HG02610 (cell line): ENCODE data around the gene SIRT1.
A peak's percentile ranks its signal among the peaks of the same experiment; 100 is the strongest.
"Not testable (repeated sequence)": the region's sequence is repeated elsewhere in the genome, so short reads cannot be mapped to it uniquely, and the experiment has no call there.

Experiments
- ATAC-seq: cut with Tn5 transposase; IDR thresholded peaks from one replicate; pipeline ENCODE4 v1.9.1; 2021; ENCODE audit warnings: mild to moderate bottlenecking, moderate library complexity; ENCODE audit not compliant: unreplicated experiment

The SIRT1 gene

GRCh38 chr10:67884313-67884841 lies at the start of gene SIRT1:
TSS of gene SIRT1 (plus strand) at chr10:67884656. CDS start at chr10:67884722, 66 bp downstream.
- peak; percentile 87 for ATAC-seq

GRCh38 chr10:67835541-67836394 lies 48.7 kb upstream of the SIRT1 start:
- ATAC-seq: not testable (repeated sequence)

GRCh38 chr10:67836488-67836887 lies 48.0 kb upstream of the SIRT1 start:
- ATAC-seq: no peak

DNA sequence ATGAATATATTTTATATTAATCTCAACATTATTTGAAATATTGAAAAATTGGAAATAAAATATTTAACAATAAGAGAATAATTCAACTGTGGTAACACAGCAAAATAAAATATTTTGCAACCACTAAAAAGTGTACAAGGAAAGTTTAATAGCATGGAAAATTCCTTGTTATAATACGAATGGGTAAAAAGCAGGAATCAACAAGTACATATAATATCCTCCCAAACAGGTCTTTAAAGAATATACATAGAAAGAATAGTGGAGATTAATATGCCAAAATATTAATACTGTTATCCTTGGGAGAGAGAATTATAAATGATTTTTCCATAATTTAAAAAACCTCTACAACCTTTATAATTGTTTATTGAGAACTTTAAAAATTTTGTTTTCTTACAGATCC lies 47.5 kb upstream of the SIRT1 start:
- no peak for ATAC-seq

GRCh38 chr10:67837541-67838314 lies 46.7 kb upstream of the SIRT1 start, which contains the start of gene DNAJC12:
TSS of gene DNAJC12 (minus strand) at chr10:67838188. CDS start at chr10:67838011, 177 bp downstream.
- peak; percentile 78 for ATAC-seq

GRCh38 chr10:67839511-67839910 lies 44.9 kb upstream of the SIRT1 start:
- not testable (repeated sequence) for ATAC-seq

- ATAC-seq: no peak
Observed at GRCh38 chr10:67839951-67840350, 44.5 kb upstream of the SIRT1 start.

DNA sequence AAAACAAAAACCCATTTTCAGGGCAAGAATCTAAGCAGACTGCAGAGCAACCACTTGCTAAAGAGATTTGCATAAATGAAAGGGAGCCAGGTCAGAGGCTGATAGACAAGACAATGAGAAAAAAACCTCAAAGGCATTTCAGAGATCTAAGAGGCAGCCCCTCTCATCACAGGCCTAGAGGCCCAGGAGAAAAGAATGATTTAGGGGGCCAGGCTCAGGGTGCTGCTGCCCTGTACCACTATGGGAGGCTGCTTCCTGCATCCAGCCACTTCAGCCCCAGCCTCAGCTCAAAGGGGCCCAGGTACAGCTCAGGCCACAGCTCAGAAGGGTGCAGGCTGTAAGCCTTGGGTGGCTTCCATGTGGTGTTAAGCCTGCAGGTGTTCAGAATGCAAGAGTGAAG lies 42.7 kb upstream of the SIRT1 start:
- no peak for ATAC-seq

- ATAC-seq: no peak
Observed at GRCh38 chr10:67843284-67843683, 41.2 kb upstream of the SIRT1 start.

GRCh38 chr10:67849331-67850011 lies 35.0 kb upstream of the SIRT1 start:
- ATAC-seq: peak; percentile 97

DNA sequence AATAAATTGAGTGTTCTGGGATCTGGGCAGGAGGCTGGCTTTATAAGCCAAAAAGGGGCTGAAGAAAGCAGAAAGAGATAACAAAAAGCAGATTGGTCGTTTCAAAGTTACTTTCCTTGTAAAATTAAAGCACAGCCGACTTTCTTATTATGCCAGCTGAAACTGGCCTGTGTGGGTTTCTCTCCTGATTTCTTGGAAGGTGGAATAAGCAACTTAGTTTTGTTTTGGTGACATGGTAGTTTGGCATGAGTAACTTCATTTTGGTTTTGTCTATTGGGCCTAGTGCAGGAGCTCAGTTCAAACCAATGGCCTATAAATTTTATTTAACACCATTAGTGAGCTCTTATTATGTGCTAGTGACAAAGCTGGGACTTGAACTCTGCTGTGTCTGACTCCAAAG lies 33.3 kb upstream of the SIRT1 start:
- ATAC-seq: no peak

DNA sequence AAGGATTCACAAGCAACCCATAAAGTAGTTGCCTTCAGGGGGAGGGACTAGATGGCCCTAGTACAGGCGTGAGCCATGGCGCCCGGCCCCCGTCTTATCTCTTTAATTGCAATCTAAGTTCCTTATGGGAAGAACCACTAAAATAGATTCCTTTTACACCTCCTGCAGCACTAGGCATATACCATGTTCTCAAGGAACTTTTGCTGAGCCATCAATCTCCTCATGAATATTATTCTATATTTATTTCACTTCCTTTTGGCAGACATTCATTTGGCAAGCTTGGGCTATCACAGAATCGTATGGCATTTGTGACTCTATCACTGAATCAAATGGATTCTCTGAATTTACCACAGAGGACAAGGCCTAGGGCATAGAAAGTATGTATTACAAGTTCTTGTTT lies 31.7 kb upstream of the SIRT1 start:
- no peak for ATAC-seq

DNA sequence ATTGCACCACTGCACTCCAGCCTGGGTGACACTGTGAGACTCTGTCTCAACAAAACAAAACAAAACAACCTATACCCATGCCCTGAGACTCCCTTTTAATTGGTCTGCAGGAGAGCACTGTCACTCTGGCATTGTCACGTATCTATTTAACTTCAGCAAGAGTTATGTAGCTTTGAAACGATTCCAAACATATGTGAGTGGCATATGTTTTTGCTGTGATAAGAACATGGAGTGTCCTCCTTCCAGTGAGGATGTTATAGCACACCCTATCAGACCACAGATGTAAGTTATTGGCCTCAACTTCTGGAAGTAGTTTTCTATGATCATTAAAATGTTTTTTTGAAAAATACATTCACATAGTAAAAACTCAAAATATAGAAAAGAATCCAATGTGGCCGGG lies 30.9 kb upstream of the SIRT1 start:
- no peak for ATAC-seq

DNA sequence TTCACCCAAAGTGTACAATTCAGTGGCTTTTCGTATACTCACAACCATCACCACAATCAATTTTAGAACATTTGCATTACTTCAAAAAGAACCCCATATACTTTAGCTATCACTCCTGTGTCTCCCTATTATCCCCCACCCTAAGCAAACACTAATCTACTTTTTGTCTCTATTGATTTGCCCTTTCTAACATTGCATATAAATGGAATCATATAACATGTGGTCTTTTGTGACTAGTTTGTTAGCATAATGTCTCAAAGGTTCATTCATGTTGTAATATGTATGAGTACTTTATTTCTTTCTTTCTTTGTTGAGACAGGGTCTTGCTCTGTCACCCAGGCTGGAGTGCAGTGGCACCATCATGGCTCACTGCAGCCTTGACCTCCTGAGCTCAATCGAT lies 25.5 kb upstream of the SIRT1 start:
- no peak for ATAC-seq

- ATAC-seq: no peak
Observed at GRCh38 chr10:67861750-67862432, 22.6 kb upstream of the SIRT1 start.

GRCh38 chr10:67863094-67863493 lies 21.4 kb upstream of the SIRT1 start:
- ATAC-seq: no peak

DNA sequence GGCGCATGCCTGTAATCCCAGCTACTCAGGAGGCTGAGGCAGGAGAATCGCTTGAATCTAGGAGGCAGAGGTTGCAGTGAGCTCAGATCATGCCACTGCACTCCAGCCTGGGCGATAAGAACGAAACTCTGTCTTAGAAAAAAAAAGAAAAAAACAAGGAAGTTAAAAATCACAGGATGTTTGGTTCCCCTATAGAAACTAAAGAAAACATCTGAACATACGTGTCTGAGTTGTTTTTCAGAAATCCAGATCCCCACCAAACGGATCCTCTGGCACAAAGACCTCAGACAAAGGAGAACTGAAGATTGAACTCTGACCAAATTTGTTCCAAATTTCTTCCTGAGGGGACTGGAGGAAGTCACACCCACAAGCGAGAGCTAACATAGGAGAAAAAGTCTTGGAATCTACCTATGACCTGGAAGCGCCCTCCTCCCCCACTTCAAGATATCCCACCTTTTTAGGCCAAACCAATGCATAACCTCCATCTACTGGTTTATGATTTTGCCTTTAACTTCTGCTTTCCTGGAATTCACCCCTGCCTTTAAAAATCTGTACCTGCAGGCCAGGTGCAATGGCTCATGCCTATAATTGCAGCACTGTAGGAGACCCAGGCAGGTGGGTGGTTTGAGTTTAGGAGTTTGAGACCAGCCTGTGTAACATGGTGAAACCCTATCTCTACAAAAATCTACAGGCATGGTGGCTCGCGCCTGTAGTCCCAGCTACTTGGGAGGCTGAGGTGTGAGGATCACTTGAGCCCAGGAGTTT lies 19.7 kb upstream of the SIRT1 start:
- ATAC-seq: no peak

DNA sequence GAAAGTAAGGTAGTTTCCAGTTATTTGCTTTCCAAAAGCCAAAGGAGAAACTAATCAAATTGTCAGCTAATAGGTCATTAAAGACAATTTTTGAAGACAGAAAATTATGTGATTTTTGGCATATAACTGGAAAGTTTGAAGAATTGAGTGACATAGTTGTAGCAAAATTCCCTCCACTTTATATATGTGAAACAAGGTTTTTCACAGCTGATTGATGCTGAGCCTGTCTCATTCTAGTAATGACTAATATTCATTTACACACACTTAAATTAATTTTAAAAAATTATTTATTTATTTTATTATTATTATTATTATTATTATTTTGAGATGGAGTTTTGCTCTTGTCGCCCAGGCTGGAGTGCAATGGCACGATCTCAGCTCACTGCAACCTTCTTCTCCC lies 16.3 kb upstream of the SIRT1 start:
- peak; percentile 50 for ATAC-seq

DNA sequence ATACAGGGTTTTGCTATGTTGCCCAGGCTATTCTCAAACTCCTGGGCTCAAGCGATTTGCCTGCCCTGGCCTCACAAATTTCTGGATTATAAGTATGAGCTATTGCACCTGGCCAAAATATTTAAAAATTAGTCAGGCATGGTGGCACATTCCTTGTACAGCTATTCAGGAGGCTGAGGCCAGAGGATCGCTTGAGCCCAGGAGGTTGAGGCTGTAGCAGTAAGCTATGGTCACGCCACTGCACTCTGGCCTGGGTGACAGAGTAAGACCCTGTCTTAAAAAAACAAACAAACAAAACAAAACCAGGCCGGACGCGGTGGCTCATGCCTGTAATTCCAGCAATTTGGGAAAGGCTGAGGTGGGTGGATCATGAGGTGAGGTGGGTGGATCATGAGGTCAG lies 14.5 kb upstream of the SIRT1 start:
- no peak for ATAC-seq
